Fibroblast of lung (primary cell): ENCODE measurements around the gene ATP5F1E. TPM values are rescaled to one million over a fixed set of nuclear protein-coding genes. Genes with fewer than 3 reads are reported as not detected.

Experiments used
- DNase-seq, 2 donors: peaks; one replicate each; pipeline versions ENCODE4 v3.0.0 to v3.0.0-alpha.2; 2010; ENCODE audit warnings: low read depth in 2 of 2
- H2AFZ ChIP-seq: 2 replicates; pipeline ENCODE4 v1.5.1; 2012; ENCODE audit warnings: low read length, control low read depth, inconsistent platforms
- H3K27ac ChIP-seq: 2 replicates; pipeline ENCODE4 v1.5.1; 2011; ENCODE audit warnings: low read length, control low read depth; ENCODE audit not compliant: insufficient read depth
- H3K27me3 ChIP-seq: 2 replicates; pipeline ENCODE4 v1.5.1; 2011; ENCODE audit warnings: mild to moderate bottlenecking, low read length; ENCODE audit not compliant: control insufficient read depth, insufficient read depth
- H3K36me3 ChIP-seq: 2 replicates; pipeline ENCODE4 v1.5.1; 2011; ENCODE audit warnings: low read length; ENCODE audit not compliant: control insufficient read depth, insufficient read depth
- H3K4me1 ChIP-seq: 2 replicates; pipeline ENCODE4 v1.5.1; 2011; ENCODE audit warnings: low read length; ENCODE audit not compliant: control insufficient read depth, insufficient read depth; ENCODE audit errors: extremely low read depth
- H3K4me2 ChIP-seq: 2 replicates; pipeline ENCODE4 v1.5.1; 2011; ENCODE audit warnings: low read length, control low read depth; ENCODE audit not compliant: insufficient read depth; ENCODE audit errors: extremely low read depth
- H3K4me3 ChIP-seq, 4 experiments: fragments of 200-600 bp in 1 of 4; sonication (generic) in 1 of 4; replicated peaks in 1 of 4; 2 replicates each; pipeline ENCODE4 v1.5.1; 2011 to 2016; ENCODE audit warnings: low read length in 4 of 4, low read depth in 3 of 4, mild to moderate bottlenecking in 3 of 4, control low read depth in 2 of 4, inconsistent platforms in 1 of 4, mixed read lengths in 1 of 4; ENCODE audit not compliant: insufficient read depth in 1 of 4; ENCODE audit errors: control extremely low read depth in 1 of 4
- H3K79me2 ChIP-seq: 2 replicates; pipeline ENCODE4 v1.5.1; 2012; ENCODE audit warnings: mild to moderate bottlenecking, low read length, inconsistent platforms; ENCODE audit not compliant: control insufficient read depth, insufficient read depth
- H3K9ac ChIP-seq: 2 replicates; pipeline ENCODE4 v1.5.1; 2011; ENCODE audit warnings: mild to moderate bottlenecking, low read length, control low read depth; ENCODE audit not compliant: insufficient read depth
- H3K9me3 ChIP-seq: 2 replicates; pipeline ENCODE4 v1.5.1; 2012; ENCODE audit warnings: low read depth, low read length; ENCODE audit not compliant: control insufficient read depth, insufficient read depth
- H4K20me1 ChIP-seq: 2 replicates; pipeline ENCODE4 v1.5.1; 2011; ENCODE audit warnings: low read length; ENCODE audit not compliant: control insufficient read depth, insufficient read depth; ENCODE audit errors: extremely low read depth
- EZH2 ChIP-seq: IDR thresholded peaks from 2 replicates; pipeline ENCODE4 v1.5.1; 2012; ENCODE audit warnings: low read length, control low read depth, mild to moderate bottlenecking; ENCODE audit errors: missing control alignments
- polyA plus RNA-seq, 2 donors: library from polyadenylated mRNA; depleted of rRNA in 1 of 2; stranded (reverse) in 1 of 2; unstranded in 1 of 2; fragments of >200 nt; gene quantifications; 2 replicates each; pipeline ENCODE4 v1.2.1, GENCODE V29; 2011 to 2012; ENCODE audit warnings: missing spikeins in 1 of 2
- total RNA-seq: library from RNA; depleted of rRNA; stranded (reverse); fragments of >200 nt; gene quantifications from 2 replicates; pipeline ENCODE4 v1.2.1, GENCODE V29; 2014
- TF ChIP-seq, protein P1 (sequence below), 2 donors: IDR thresholded peaks in 1 of 2; conservative IDR thresholded peaks in 1 of 2; 1 replicate in 1 of 2; 2 replicates in 1 of 2; pipeline ENCODE4 v1.5.1; 2011 to 2012; ENCODE audit warnings: low read length in 2 of 2, control low read depth in 1 of 2, inconsistent platforms in 1 of 2, low read depth in 1 of 2, mild to moderate bottlenecking in 1 of 2

ATP5F1E gene
- total and polyA plus RNA-seq, 2 donors (not counting 1 experiment from before 2014, with no cell fraction given), result 37.8 to 56.5 TPM

DNA sequence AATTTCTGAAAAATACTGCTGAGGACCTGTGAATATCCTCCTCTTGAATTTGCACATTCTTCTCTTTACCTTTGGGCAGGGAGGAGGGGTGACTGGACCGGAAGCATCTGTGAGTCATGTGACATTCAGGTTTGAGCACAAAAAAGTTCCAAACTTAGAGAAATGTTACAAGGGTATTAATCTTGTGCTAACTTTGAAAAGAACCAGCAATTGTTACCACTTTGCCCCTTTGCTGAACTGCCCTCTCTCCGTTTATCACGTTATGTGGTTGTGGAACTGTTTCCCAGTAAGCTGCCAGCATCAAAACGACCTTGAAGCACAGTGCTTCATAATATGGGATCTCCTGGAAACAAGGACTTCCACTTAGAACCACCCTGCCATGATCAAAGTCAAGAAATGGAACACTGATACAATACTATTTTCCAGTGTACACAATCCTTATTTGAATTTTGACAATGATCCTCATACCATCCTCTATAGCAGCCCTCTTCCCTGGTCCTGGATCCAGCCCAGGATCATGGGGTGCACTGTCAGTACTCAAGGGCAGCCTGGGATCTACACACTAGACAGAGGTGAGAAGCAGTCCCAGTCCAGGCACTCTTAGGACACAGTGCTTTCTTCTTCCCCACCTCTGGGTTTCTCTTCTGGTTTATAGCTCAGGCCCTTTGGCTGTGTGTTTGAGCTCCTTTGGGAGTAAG, 15.2 kb downstream of the ATP5F1E start:
- Histone ChIP-seq H3K27me3 (no peaks in the 10 kb centered on the region), H3K4me1 (no peaks in the 10 kb centered on the region), H2AFZ (no peak overlapping the region), H3K9ac (no peak overlapping the region), H3K4me3 (no peak overlapping the region), H3K36me3 (no peaks in the 10 kb centered on the region), H3K4me2 (no peak overlapping the region), H3K9me3 (no peaks in the 10 kb centered on the region), H3K27ac (no peak overlapping the region), H4K20me1 (no peaks in the 10 kb centered on the region), H3K79me2 (no peaks in the 10 kb centered on the region)
- TF ChIP-seq EZH2, result no peak
- TF ChIP-seq, protein P1, sequence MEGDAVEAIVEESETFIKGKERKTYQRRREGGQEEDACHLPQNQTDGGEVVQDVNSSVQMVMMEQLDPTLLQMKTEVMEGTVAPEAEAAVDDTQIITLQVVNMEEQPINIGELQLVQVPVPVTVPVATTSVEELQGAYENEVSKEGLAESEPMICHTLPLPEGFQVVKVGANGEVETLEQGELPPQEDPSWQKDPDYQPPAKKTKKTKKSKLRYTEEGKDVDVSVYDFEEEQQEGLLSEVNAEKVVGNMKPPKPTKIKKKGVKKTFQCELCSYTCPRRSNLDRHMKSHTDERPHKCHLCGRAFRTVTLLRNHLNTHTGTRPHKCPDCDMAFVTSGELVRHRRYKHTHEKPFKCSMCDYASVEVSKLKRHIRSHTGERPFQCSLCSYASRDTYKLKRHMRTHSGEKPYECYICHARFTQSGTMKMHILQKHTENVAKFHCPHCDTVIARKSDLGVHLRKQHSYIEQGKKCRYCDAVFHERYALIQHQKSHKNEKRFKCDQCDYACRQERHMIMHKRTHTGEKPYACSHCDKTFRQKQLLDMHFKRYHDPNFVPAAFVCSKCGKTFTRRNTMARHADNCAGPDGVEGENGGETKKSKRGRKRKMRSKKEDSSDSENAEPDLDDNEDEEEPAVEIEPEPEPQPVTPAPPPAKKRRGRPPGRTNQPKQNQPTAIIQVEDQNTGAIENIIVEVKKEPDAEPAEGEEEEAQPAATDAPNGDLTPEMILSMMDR (conservative IDR thresholded peaks at IDR 0.05 in 1 of 2, IDR thresholded peaks at IDR 0.05 in 1 of 2; ENCODE audit: low read depth in 1 of 2, low read length in 2 of 2), result no peak
- peak in 1 of 2 donors; percentile 43 for DNase-seq

DNA sequence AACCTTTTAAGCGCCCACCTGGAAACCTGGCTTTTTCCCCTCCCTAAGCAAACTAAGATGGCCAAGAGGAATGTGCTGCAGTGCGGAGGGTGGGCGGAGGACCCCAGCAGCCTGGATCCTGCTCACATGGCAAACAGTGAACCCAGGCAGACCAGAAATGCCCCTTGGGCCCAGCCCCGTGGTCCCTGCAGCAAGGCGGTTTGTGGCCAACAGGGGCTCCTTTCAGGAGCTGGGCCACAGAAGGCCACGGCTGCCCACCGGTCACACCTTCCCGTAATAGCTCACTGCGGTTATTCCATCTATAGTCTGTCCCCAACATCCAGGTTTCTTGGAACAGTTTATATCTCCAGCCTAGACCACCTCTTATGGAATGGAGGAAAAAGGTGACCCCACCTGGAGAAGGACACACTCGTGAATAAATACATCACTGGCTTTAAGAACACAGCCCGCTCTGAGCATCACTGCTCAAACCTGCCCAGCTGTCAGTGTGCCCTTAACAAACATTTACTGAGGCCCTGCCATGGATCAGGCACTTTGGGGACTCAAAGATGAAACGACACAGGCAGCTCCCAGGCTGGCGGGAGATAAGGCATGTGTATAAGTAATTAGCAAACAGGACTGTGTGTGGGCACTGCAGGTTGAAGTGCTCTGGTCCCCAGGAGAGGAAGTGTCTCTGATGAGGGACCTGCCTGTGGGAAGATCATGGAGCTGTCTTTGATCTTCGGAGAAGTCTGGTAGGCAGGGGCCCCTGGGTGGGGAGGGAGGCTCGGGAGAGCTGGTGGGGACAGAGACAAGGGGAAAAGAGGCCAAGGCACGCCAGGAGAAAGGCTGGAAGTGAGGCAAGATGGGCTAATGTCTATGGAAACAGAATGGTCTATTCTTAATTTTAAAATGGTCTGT, 16.1 kb downstream of the ATP5F1E start:
- H3K4me2 ChIP-seq, result no peak overlapping the region
- no peak overlapping the region for H2AFZ ChIP-seq
- peaks cover 7% of the 10 kb centered on the region for H3K4me1 ChIP-seq
- H3K9ac ChIP-seq, result no peak overlapping the region
- no peaks in the 10 kb centered on the region for H3K36me3 ChIP-seq
- no peak for TF ChIP-seq EZH2
- TF ChIP-seq, protein P1 (conservative IDR thresholded peaks at IDR 0.05 in 1 of 2, IDR thresholded peaks at IDR 0.05 in 1 of 2; ENCODE audit: low read depth in 1 of 2, low read length in 2 of 2), result no peak
- no peaks in the 10 kb centered on the region for H3K79me2 ChIP-seq
- H3K9me3 ChIP-seq, result no peaks in the 10 kb centered on the region
- H3K4me3 ChIP-seq, result no peak overlapping the region
- no peaks in the 10 kb centered on the region for H4K20me1 ChIP-seq
- no peaks in the 10 kb centered on the region for H3K27me3 ChIP-seq
- no peak for DNase-seq
- no peak overlapping the region for H3K27ac ChIP-seq

DNA sequence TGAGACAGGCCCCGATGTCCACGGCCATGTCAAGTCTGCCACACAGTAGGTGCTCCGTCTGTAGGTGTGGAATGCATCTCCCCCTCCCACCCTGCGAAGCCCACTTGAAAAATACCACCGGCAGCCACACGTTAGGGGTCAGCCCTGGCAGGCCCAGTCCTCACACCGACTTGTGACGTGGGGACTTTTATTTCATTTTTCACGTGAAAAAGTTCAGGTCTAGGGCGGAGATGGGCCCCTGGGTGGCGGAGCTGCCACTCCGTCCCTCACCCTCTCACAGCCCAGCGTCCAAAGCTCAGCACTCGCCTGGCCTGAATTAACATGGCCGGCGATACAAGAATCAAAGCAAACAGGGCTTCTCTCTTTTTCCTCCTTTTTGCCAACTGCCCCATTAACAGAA, 16.7 kb downstream of the ATP5F1E start:
- H3K9me3 ChIP-seq, result no peaks in the 10 kb centered on the region
- H3K4me1 ChIP-seq, result peaks cover 11% of the 10 kb centered on the region

More for the DNA sequence above, 16.7 kb downstream of the ATP5F1E start:
- TF ChIP-seq, protein P1 (conservative IDR thresholded peaks at IDR 0.05 in 1 of 2, IDR thresholded peaks at IDR 0.05 in 1 of 2; ENCODE audit: low read depth in 1 of 2, low read length in 2 of 2), result no peak
- TF ChIP-seq EZH2, result no peak
- H3K79me2 ChIP-seq, result no peaks in the 10 kb centered on the region
- no peak for DNase-seq
- no peaks in the 10 kb centered on the region for H3K27me3 ChIP-seq
- no peak overlapping the region for H3K4me2 ChIP-seq
- no peaks in the 10 kb centered on the region for H3K36me3 ChIP-seq
- H3K27ac ChIP-seq, result no peak overlapping the region
- H3K9ac ChIP-seq, result no peak overlapping the region
- no peaks in the 10 kb centered on the region for H4K20me1 ChIP-seq
- no peak overlapping the region for H3K4me3 ChIP-seq
- H2AFZ ChIP-seq, result no peak overlapping the region
